ENCODE results near the gene ARHGAP9.

- no peak for TF ChIP-seq CTCF (IDR thresholded peaks at IDR 0.05 in 8 of 11, conservative IDR thresholded peaks at IDR 0.05 in 3 of 11)
- TF ChIP-seq POLR2AphosphoS5 (IDR thresholded peaks at IDR 0.05): peak in 1 of 3 donors; percentile 14
- no peak for TF ChIP-seq POLR2A (IDR thresholded peaks at IDR 0.05)
These were observed 18.5 kb upstream of the ARHGAP9 start for GRCh38 chr12:57498132-57498502.
